Tibial nerve (tissue), 4 donors: ENCODE measurements around the gene TAF4. TPM values are rescaled to one million over a fixed set of nuclear protein-coding genes. Genes with fewer than 3 reads are reported as not detected.
"Not testable (repeated sequence)": the region's sequence is repeated elsewhere in the genome, so short reads cannot be mapped to it uniquely, and the experiment has no call there.

Source experiments
- DNase-seq, 2 donors: peaks; one replicate each; pipeline ENCODE4 v3.0.0-alpha.2; 2019; ENCODE audit warnings: low spot score in 2 of 2
- H3K27ac ChIP-seq, 4 donors: fragments of 200-600 bp; sonication (generic) in 3 of 4; one replicate each; pipeline ENCODE4 v1.5.1; 2017 to 2019; ENCODE audit warnings: mild to moderate bottlenecking in 1 of 4
- H3K27me3 ChIP-seq, 2 donors: fragments of 200-600 bp; sonication (generic) in 1 of 2; one replicate each; pipeline versions ENCODE4 v1.5.1 to v1.6.0; 2017 to 2019
- H3K36me3 ChIP-seq, 3 donors: fragments of 200-600 bp; sonication (generic); one replicate each; pipeline ENCODE4 v1.5.1; 2018 to 2019
- H3K4me1 ChIP-seq, 4 donors: fragments of 200-600 bp; sonication (generic) in 3 of 4; one replicate each; pipeline ENCODE4 v1.5.1; 2017 to 2019
- H3K4me3 ChIP-seq, 4 donors: fragments of 200-600 bp; sonication (generic) in 3 of 4; one replicate each; pipeline ENCODE4 v1.5.1; 2017 to 2019; ENCODE audit warnings: mild to moderate bottlenecking in 1 of 4, moderate library complexity in 1 of 4
- H3K9me3 ChIP-seq, 4 donors: fragments of 200-600 bp; sonication (generic) in 3 of 4; one replicate each; pipeline ENCODE4 v1.5.1; 2017 to 2019
- CTCF ChIP-seq, 5 experiments: fragments of 200-600 bp in 3 of 5; fragments of 450-650 bp in 2 of 5; sonication (generic) in 3 of 5; IDR thresholded peaks; one replicate each; pipeline ENCODE4 v1.5.1; 2016 to 2019; ENCODE audit warnings: antibody characterized with exemption in 5 of 5, mild to moderate bottlenecking in 3 of 5, moderate library complexity in 2 of 5
- EP300 ChIP-seq, 2 donors: sonication (generic); formaldehyde crosslinking; IDR thresholded peaks; one replicate each; pipeline ENCODE4 v1.6.1; 2017; ENCODE audit warnings: antibody characterized with exemption in 2 of 2, mild to moderate bottlenecking in 1 of 2
- POLR2A ChIP-seq, 2 donors: fragments of 450-650 bp; IDR thresholded peaks; one replicate each; pipeline ENCODE4 v1.6.1; 2017; ENCODE audit warnings: antibody characterized with exemption in 2 of 2, mild to moderate bottlenecking in 2 of 2, moderate library complexity in 2 of 2
- WGBS, 2 donors: methylation state at CpG; one replicate each; pipeline ENCODE4 v1.1.5; 2018; 5-methylcytosine and 5-hydroxymethylcytosine counted together
- total RNA-seq, 4 donors: library from RNA; depleted of rRNA; stranded (reverse); fragments of >200 nt; gene quantifications; one replicate each; pipeline ENCODE4 v1.1.0, GENCODE V29; 2016

The TAF4 gene
- total RNA-seq, 4 donors from 2014 or later = 11.2 to 50.4 (median 14.8) TPM

- no peak overlapping the region for H3K4me3 ChIP-seq
- H3K9me3 ChIP-seq = peaks cover 0 to 51% (median 6%) of the 10 kb centered on the region in 4 donors
- TF ChIP-seq POLR2A (IDR thresholded peaks at IDR 0.05) (no peak), CTCF (IDR thresholded peaks at IDR 0.05) (no peak), EP300 (IDR thresholded peaks at IDR 0.05) (no peak)
- 87 to 100% methylated on average over 1 of the region's 1 CpG for WGBS, 2 donors
- H3K36me3 ChIP-seq = no peaks in the 10 kb centered on the region
- no peaks in the 10 kb centered on the region for H3K4me1 ChIP-seq
- no peaks in the 10 kb centered on the region for H3K27me3 ChIP-seq
- H3K27ac ChIP-seq = no peak overlapping the region
- no peak for DNase-seq
These were observed 13.5 kb upstream of the TAF4 start for GRCh38 chr20:62079166-62079565.

- no peak for DNase-seq
- Histone ChIP-seq H3K36me3 (no peaks in the 10 kb centered on the region), H3K9me3 (peaks cover 0 to 50% (median 6%) of the 10 kb centered on the region in 4 donors), H3K4me1 (peaks cover 0 to under 1% (median 0%) of the 10 kb centered on the region in 4 donors), H3K4me3 (no peak overlapping the region), H3K27ac (no peak overlapping the region), H3K27me3 (peaks cover 0 to 4% of the 10 kb centered on the region in 2 donors)
- WGBS, 2 donors = 86 to 97% methylated on average over 5 of the region's 5 CpGs
- TF ChIP-seq EP300 (IDR thresholded peaks at IDR 0.05) = no peak
These were observed 7.6 kb upstream of the TAF4 start for GRCh38 chr20:62073323-62073722.

- H3K4me3 ChIP-seq, H3K27ac ChIP-seq, DNase-seq, H3K27me3 ChIP-seq, H3K36me3 ChIP-seq: not testable (repeated sequence)
- peaks cover 0 to 15% (median 9%) of the 10 kb centered on the region in 4 donors for H3K4me1 ChIP-seq
- WGBS, 2 donors = 79 to 80% methylated on average over 8 of the region's 8 CpGs
- peaks cover 0 to 37% (median 6%) of the 10 kb centered on the region in 4 donors for H3K9me3 ChIP-seq
These were observed 6.2 kb upstream of the TAF4 start for GRCh38 chr20:62071669-62072430.

- 47 to 71% methylated on average over 11 of the region's 11 CpGs for whole genome bisulfite sequencing, 2 donors
- peaks cover 0 to 19% (median 11%) of the 10 kb centered on the region in 4 donors for H3K4me1 ChIP-seq
- TF ChIP-seq POLR2A (IDR thresholded peaks at IDR 0.05) (no peak), CTCF (IDR thresholded peaks at IDR 0.05) (no peak), EP300 (IDR thresholded peaks at IDR 0.05) (no peak)
- no peaks in the 10 kb centered on the region for H3K36me3 ChIP-seq
- H3K27me3 ChIP-seq = peaks cover 0 to 4% of the 10 kb centered on the region in 2 donors
- no peak overlapping the region for H3K4me3 ChIP-seq
- no peak overlapping the region for H3K27ac ChIP-seq
- H3K9me3 ChIP-seq = peaks cover 0 to 16% (median 0%) of the 10 kb centered on the region in 4 donors
- no peak for DNase-seq
These were observed 4.1 kb upstream of the TAF4 start for GRCh38 chr20:62069741-62070216.

GRCh38 chr20:62068997-62069396 lies 3.3 kb upstream of the TAF4 start:
- TF ChIP-seq CTCF (IDR thresholded peaks at IDR 0.05) (no peak), POLR2A (IDR thresholded peaks at IDR 0.05) (no peak), EP300 (IDR thresholded peaks at IDR 0.05) (no peak)
- no peak for DNase-seq
- H3K9me3 ChIP-seq = peaks cover 0 to 12% (median 0%) of the 10 kb centered on the region in 4 donors
- H3K4me1 ChIP-seq = peaks cover 0 to 24% (median 15%) of the 10 kb centered on the region in 4 donors
- H3K27me3 ChIP-seq = peaks cover 0 to 4% of the 10 kb centered on the region in 2 donors
- no peak overlapping the region for H3K27ac ChIP-seq
- H3K4me3 ChIP-seq = no peak overlapping the region
- no peaks in the 10 kb centered on the region for H3K36me3 ChIP-seq
- WGBS, 2 donors = 89 to 93% methylated on average over 7 of the region's 7 CpGs

- Histone ChIP-seq H3K4me1 (peaks cover 0 to 36% (median 27%) of the 10 kb centered on the region in 4 donors), H3K36me3 (no peaks in the 10 kb centered on the region), H3K27me3 (peaks cover 0 to 4% of the 10 kb centered on the region in 2 donors), H3K27ac (peak overlapping the region in 3 of 4 donors; percentile 46 to 94 (median 56)), H3K9me3 (peaks cover 0 to 1% (median 0%) of the 10 kb centered on the region in 4 donors), H3K4me3 (peak overlapping the region in 1 of 4 donors; percentile 53)
- no peak for DNase-seq
- TF ChIP-seq CTCF (IDR thresholded peaks at IDR 0.05) (no peak), POLR2A (IDR thresholded peaks at IDR 0.05) (no peak), EP300 (IDR thresholded peaks at IDR 0.05) (no peak)
- WGBS, 2 donors = 63 to 67% methylated on average over 15 to 17 of the region's 18 CpGs
These were observed 2.0 kb upstream of the TAF4 start for GRCh38 chr20:62067547-62068260.
